ENCODE measurements around the gene LHFPL2. TPM values are rescaled to one million over a fixed set of nuclear protein-coding genes. Genes with fewer than 3 reads are reported as not detected.
"Not testable (repeated sequence)": the region's sequence is repeated elsewhere in the genome, so short reads cannot be mapped to it uniquely, and the experiment has no call there.

The LHFPL2 gene
- total RNA-seq, 1 experiment from 2014 or later: 8.4 TPM

DNA sequence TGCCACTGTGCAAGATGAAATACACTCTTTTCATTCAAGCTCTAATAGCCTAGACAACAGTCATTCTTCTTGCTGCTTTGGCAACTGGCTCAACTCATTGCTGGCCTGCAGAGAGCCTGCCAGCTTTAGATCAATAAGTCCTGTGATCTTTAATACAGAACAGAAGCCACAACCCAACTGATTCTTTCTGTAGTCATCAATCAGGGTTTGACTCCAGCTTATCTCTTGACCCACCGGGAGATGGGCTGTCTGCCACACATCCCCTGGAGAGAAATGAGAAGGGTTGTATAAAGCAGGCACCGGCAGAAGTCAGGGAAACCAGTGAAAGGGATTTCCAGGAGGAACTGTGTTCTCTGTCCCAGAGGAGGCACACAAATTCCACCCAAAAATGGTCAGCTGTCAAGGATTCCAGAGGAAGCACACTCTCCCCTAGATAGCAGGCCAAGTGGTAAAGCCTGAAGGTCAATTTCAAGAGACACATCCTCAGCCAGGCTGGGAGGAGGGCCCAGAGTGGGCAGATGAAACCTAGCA, 24.5 kb downstream of the LHFPL2 start:
- DNase-seq (ENCODE audit: extremely low read depth, low read depth): no peak

DNA sequence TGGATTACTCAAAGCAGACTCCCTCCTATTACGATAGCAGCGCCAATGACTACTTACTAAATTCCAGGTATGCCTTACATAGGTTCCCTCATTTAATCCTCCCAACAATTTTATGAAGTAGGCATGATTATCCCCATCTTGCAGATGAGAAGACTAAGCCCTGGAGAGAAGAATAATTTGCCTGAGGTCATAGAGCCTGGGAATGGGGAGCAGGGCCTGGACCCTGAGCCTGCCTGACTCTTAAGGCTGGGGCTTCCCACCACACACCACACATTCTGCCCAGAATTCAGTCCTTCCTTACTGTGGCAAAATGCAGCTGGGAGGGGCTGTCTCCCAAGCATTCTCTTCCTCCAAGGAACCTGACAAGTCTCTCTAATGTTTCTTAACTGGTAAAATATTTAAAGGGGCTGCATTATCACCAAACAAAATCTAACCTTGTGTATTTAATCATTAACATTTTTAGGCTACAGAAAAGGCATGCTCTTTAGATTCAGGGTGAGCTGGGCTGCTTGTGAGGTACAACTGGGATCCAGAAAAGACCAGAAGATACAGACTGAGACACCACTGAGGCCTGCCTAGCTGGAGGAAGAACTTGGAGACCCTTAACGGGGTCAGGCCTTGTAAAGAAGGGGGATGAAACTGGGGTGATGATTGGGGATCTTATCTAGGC, 26.1 kb downstream of the LHFPL2 start:
- DNase-seq (ENCODE audit: extremely low read depth, low read depth): no peak

GRCh38 chr5:78621291-78621738, 27.3 kb downstream of the LHFPL2 start:
- DNase-seq (ENCODE audit: extremely low read depth, low read depth): no peak

DNA sequence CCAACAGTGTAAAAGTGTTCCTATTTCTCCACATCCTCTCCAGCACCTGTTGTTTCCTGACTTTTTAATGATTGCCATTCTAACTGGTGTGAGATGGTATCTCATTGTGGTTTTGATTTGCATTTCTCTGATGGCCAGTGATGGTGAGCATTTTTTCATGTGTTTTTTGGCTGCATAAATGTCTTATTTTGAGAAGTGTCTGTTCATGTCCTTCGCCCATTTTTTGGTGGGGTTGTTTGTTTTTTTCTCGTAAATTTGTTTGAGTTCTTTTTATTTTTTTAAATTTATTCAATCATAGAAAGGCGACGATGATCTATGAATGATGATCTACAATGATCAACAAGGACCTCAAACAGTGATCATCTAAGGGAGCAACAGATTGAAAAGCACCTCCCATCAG, 28.5 kb downstream of the LHFPL2 start:
- DNase-seq (ENCODE audit: extremely low read depth, low read depth): not testable (repeated sequence)

- no peak for DNase-seq (ENCODE audit: extremely low read depth, low read depth)
Observed at GRCh38 chr5:78618303-78618702, 30.3 kb downstream of the LHFPL2 start.

DNA sequence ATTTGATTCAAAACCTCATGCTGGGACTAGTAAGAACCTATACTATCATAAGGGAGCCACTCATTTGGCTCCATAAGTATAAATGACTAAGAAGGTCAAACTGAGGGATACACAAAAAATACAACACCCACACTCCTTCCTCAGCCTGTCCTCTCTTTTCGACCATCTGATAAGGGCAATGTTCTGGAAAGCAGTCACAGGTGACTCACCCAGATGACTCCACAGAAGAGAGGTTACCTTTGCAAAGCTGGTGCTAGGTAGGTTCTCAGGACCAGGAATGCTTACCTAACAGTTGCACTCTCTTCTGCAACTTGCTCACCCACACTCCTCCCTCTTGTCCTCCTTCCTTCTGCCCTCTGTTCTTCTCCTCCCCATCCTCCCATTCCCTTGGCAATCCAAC, 32.9 kb downstream of the LHFPL2 start:
- no peak for DNase-seq (ENCODE audit: extremely low read depth, low read depth)

DNA sequence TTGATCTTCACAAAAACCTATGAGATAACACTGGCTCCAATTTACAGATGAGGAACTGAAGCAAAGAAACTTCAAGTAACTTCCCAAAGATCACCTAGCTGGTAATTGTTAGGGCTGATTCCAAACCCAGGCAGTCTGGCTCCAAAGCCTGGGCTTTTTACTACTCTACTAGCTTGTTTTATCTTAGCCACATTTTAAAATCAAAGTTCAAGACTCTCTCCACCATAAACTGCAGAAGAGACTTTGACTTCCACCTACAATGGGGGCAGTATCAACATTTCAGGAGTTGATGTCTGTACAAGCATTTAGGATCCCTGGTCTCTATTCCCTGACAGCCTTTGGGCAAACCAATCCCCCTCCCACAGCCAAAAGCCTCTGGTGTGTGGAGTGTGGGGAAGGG, 33.8 kb downstream of the LHFPL2 start:
- no peak for DNase-seq (ENCODE audit: extremely low read depth, low read depth)

- no peak for DNase-seq (ENCODE audit: extremely low read depth, low read depth)
Observed at GRCh38 chr5:78613756-78614155, 34.8 kb downstream of the LHFPL2 start.

- DNase-seq (ENCODE audit: extremely low read depth, low read depth): no peak
Observed at GRCh38 chr5:78613151-78613533, 35.4 kb downstream of the LHFPL2 start.

DNA sequence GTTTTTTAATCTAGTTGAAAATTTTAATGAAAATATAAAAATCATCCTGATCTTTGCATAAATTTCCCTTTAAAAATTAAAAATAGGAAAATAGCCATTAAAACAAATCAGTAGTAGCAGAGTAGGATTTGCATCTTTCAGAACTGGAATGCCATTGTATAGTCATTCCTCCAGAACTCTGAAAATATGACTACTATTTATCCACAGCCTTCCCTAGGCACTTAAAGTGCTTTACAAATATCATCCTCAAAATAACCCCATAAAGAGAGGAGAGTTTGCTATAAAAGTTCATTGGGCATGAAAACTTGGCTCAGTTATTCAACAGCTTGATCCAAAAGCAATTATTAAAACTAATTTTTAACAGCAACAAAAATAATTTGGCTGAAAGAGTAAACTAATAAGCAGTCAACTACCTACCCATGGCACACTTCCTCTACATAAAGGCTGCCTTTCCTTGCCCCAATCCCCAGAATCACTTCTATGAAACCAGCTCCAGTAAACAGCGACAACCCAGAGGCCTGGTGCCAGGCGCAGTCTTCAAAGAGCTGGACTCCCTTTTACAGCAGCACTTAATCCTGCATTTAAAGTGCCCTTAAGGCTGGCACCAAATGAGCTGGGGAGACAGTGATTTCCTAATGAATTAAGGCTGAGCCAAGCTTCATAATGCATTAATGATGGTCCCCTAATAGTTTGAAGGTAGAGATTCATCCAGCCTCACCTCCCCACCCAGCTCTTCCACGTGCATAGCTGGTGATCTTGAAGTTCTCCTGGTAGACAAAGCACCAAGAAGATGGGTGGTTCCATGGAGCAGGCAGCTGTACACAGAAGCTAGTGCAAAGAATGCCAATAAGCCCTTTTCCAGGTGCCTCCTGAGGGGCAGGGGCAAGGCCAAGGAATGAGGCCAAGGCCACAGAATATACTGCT, 36.1 kb downstream of the LHFPL2 start:
- DNase-seq (ENCODE audit: extremely low read depth, low read depth): no peak

GRCh38 chr5:78611126-78611605, 37.4 kb downstream of the LHFPL2 start:
- DNase-seq (ENCODE audit: extremely low read depth, low read depth): no peak

DNA sequence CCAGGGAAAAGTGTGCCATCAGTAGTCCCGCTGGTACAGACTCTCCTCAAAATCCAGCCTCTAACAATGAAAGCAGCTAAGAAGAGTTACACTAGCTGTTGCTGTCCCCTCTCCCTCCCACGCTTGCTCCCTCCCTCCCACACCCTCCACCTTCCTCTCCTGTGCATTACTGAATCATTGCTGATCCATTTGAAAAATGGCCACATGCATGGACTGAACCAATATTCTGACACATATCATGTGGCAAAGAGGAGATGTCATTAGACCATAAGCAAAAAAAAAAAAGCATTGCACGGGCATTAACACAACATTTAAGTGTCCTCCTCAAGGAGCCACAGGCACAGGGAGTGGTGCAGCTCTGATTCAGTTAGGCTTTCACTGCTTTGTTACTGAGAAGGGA, 37.9 kb downstream of the LHFPL2 start:
- DNase-seq (ENCODE audit: extremely low read depth, low read depth): no peak

DNA sequence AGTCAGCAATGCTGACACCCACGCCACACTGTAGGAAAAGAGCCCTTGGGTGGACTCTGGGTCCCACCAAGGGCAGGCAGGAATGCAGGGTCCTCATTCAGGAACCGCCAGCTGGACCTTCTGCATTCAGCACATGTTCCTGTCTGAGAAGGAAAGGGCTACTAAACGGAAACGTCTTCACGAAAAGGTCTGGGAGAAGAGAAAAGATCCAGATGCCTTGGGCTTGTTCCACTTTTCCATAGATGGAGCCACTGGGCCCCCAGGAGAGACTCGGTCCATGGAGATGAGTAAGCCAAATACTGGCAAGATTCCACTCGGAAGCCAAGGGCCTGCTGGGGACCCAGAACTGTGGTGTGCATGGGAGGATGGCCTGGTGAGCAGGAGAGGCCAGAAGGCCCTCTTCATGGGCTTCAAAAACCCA, 38.4 kb downstream of the LHFPL2 start:
- no peak for DNase-seq (ENCODE audit: extremely low read depth, low read depth)

DNA sequence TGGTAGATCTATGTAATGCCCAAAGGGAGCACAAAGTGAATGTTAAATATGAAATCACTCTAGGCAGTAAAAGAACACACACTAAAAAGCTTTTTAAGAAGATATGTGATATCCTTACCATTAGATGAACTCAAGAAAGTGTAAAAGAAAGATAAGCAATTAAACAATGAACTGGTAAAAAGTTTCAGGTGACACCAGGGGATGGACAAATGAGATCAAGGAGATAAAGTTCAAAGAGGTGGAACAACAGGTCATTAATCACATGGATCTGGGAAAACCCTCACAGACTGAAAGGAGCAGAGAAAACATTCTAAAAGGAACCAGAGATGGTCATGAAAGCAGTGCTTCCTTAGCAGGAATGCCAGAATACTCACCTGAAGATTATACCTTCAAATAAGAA, 40.7 kb downstream of the LHFPL2 start:
- DNase-seq (ENCODE audit: extremely low read depth, low read depth): no peak

DNA sequence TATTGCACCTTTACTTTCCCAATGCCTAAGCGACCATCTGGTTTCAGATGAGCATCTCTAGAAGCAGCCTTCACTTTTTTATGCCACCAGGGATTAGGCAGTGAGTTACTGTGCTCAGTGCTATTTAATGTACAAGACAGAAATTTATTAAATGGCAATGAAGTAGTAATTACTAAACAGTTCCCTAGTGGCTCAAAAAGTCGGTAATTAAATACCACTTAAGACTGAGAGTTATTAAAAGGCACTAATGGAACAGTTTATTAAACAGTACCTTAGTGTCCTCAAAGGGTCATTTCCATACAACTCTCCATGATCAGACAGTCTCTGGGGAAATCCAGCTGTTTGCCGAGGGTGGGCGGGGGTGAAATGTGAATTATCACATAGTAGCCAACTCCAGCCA, 42.3 kb downstream of the LHFPL2 start:
- peak; percentile 24 for DNase-seq (ENCODE audit: extremely low read depth, low read depth)

DNA sequence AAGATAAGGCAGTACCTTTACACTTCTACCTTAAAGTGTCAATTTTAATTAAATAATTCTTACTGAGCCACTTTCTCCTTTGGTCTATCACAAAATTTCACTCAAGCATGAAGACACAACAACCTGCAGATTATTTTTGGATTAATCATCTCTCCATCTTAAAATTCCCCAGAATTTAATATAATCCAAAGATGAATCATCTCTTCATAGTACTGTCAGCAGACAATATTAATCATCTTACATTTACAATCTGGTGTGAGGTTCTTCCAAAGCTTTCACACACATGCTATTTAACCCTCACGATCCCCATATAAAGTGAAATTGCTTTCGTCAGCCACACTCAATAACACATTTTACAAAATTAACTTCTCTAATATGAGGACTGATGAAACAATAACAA, 43.0 kb downstream of the LHFPL2 start:
- no peak for DNase-seq (ENCODE audit: extremely low read depth, low read depth)

DNA sequence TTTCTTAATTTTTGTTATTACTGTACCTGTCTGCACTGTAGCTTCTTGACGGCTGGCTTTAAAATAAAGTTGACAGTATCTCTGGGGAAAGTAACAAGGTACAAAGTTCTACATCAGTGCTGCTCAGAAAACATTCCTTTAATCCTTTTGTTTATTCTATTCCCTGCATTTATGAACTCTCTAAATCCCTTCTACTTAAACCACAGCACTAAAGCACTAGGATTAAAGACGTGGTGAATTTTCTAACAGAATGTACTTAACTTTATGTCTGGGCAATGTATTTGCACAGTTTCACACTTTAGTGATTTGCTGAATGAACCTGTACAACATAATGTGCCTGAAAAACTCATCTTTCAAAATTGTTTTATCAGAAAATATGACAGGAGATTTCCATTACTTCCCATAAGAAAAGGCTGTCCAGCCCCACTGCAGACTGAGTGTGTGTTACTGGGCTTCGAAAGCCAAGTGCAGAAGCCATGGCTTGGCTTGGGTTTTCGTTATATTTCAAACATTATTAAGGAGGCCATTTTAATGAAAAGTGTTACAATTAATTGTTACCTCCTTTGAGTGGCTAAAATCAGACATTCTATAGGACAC, 43.8 kb downstream of the LHFPL2 start:
- no peak for DNase-seq (ENCODE audit: extremely low read depth, low read depth)

DNA sequence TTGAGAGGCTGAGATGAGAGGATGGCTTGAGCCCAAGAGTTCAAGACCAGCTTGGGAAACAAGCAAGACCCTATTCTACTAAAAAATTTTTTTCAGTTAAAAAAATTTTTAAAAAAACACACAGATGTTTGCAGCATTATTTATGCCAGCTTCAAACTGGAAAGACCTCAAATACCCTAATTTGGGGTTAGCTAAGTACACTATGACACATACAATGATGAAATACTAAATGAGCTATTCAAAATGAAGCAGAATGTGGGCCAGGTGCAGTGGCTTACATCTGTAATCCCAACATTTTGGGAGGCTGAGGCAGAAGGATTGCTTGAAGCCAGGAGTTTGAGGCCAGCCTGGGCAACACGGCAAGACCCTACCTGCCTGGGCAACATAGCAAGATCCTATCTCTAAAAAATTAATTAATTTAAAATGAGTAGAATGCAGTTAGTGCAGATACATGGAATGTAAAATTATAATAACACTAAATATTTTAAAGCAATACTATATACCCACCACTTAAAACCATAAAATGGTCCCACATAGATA, 44.9 kb downstream of the LHFPL2 start:
- DNase-seq (ENCODE audit: extremely low read depth, low read depth): no peak

DNA sequence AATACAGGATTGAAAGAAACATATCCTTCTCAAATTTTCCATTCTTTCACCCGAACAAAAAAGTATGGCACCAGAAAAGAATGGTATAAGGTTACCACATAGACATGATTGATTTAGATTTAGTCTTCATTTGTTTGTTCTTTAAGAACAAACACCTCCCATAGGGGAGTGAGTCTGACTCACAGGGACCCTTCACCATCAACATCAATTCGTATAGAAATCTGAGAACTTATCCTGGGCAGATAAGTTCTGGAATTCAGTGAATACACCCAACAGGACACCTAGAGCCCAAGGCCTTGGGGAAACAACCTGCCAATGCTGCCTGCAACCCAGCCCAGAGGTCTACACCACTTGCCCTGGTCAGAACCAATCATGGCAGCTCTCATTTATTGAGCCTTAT, 46.2 kb downstream of the LHFPL2 start:
- no peak for DNase-seq (ENCODE audit: extremely low read depth, low read depth)

GRCh38 chr5:78601559-78602314, 46.8 kb downstream of the LHFPL2 start:
- DNase-seq (ENCODE audit: extremely low read depth, low read depth): no peak

All from NCI-H460 (cell line).